Measurements from ENCODE around the gene KIRREL3.

The KIRREL3 gene

DNA sequence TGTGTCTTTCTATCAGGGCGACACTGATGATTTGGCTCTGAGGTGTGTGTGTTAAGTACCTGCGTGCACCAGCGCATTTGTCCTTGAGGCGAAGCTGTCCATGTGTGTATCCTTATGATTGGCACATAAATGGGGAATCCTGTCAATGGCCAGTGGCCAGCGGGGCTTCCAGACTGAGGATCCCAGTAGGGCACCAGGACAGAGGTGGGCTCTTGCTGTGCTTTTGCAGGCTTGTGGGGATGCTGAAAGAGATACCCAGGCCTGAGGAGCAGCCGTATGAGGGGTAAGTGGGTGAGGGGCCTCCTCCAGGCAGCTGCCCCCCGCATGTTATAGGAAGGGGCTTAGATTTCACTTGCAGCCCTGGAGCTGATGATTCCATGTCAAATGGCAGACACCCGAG, 488.3 kb downstream of the KIRREL3 start:
- no peak overlapping the region for H3K4me3 ChIP-seq (replicated peaks; ENCODE audit: low read depth, low read length)
- DNase-seq (ENCODE audit: extremely low read depth, insufficient read length) = no peak

GRCh38 chr11:126511475-126512115, 489.0 kb downstream of the KIRREL3 start:
- no peak for DNase-seq (ENCODE audit: extremely low read depth, insufficient read length)
- Histone ChIP-seq H3K36me3 (ENCODE audit: control insufficient read depth, insufficient read depth, low read length) (no peaks in the 10 kb centered on the region), H3K4me3 (replicated peaks; ENCODE audit: low read depth, low read length) (no peak overlapping the region), H3K27me3 (replicated peaks; ENCODE audit: control insufficient read depth, insufficient read depth, low read length) (peaks cover 1% of the 10 kb centered on the region; the same call in 1 of the 2 replicates)
- TF ChIP-seq CTCF (IDR thresholded peaks at IDR 0.05; ENCODE audit: insufficient read depth, low read length, poor library complexity, severe bottlenecking) = no peak

More for the DNA sequence above, 488.3 kb downstream of the KIRREL3 start:
- H3K27me3 ChIP-seq (replicated peaks; ENCODE audit: control insufficient read depth, insufficient read depth, low read length) = peaks cover 1% of the 10 kb centered on the region; the same call in 1 of the 2 replicates
- TF ChIP-seq CTCF (IDR thresholded peaks at IDR 0.05; ENCODE audit: insufficient read depth, low read length, poor library complexity, severe bottlenecking) = no peak
- H3K36me3 ChIP-seq (ENCODE audit: control insufficient read depth, insufficient read depth, low read length) = no peaks in the 10 kb centered on the region

DNA sequence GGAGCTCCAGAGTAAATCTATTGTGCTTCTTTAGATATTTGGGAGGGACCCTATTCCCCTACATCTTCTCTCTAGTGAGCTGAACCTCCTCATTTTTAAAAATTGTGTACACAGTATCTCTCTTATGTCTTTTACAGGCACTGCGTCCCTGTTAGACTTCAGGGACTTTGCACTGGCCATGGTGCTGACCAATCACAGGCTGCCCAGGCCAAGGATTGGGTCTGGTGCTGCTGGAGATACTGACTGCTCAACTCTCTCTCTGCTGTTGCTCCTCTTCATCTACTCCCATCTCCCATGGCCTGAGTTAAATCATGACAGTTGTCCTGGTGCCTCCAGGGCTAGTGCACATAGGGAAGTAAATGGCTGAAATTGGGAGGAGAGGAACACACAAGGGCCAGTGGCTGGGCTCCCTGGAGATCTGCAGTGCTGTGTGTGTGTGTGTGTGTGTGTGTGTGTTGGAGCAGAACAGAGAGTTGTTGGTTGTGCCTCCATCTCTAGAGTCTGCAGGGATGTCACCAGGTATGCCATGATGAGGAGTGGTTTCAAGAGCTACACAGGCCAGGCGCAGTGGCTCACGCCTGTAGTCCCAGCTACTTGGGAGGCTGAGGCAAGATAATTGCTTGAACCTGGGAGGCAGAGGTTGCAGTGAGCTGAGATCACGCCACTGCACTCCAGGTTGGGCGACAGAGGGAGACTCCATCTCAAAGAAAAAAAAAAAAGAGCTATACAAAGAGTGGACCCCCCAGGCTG, 489.8 kb downstream of the KIRREL3 start:
- no peak for TF ChIP-seq CTCF (IDR thresholded peaks at IDR 0.05; ENCODE audit: insufficient read depth, low read length, poor library complexity, severe bottlenecking)
- Histone ChIP-seq H3K4me3 (replicated peaks; ENCODE audit: low read depth, low read length) (no peak overlapping the region), H3K36me3 (ENCODE audit: control insufficient read depth, insufficient read depth, low read length) (no peaks in the 10 kb centered on the region), H3K27me3 (replicated peaks; ENCODE audit: control insufficient read depth, insufficient read depth, low read length) (peaks cover 1% of the 10 kb centered on the region; the same call in 1 of the 2 replicates)
- no peak for DNase-seq (ENCODE audit: extremely low read depth, insufficient read length)

DNA sequence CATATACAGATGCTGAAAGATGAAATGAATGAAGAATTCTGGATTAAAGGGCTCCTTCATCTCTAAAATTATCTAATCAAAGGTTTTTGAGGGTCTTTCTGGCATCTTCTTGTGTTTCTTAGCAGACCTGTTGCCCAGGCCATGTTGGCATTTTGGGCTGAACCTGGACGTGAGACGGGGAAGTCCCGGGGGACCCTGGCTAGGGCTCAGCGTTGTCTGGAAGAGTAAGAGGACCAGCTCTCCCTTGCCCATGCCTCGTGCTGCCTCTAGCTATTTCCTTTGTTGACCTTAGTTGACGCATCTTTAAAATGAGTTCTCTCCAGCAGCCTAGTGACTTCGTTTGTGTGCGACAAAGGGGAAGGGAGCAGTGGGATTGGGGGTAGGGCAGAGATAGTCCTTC, 492.9 kb downstream of the KIRREL3 start:
- TF ChIP-seq CTCF (IDR thresholded peaks at IDR 0.05; ENCODE audit: insufficient read depth, low read length, poor library complexity, severe bottlenecking) = no peak

DNA sequence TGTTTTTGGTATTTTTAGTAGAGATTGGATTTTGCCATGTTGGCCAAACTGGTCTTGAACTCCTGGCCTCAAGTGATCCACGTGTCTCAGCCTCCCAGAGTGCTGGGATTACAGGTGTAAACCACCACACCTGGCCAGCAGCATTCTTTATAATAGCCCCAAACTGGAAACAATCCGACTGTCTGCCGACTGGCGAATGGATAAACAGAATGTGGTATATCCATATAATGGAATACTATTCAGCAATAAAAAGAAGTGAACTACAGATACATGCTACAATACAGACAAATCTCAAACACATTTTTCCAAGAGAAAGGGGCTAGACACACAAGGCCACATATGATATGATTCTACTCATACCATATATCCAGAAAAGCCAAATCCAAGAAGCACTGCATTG, 493.8 kb downstream of the KIRREL3 start:
- TF ChIP-seq CTCF (IDR thresholded peaks at IDR 0.05; ENCODE audit: insufficient read depth, low read length, poor library complexity, severe bottlenecking) = no peak
- H3K27me3 ChIP-seq (replicated peaks; ENCODE audit: control insufficient read depth, insufficient read depth, low read length) = no peaks in the 10 kb centered on the region; the same call in 1 of the 2 replicates
- H3K4me3 ChIP-seq (replicated peaks; ENCODE audit: low read depth, low read length) = no peak overlapping the region
- no peaks in the 10 kb centered on the region for H3K36me3 ChIP-seq (ENCODE audit: control insufficient read depth, insufficient read depth, low read length)
- DNase-seq (ENCODE audit: extremely low read depth, insufficient read length) = no peak

More for the DNA sequence above, 492.9 kb downstream of the KIRREL3 start:
- Histone ChIP-seq H3K36me3 (ENCODE audit: control insufficient read depth, insufficient read depth, low read length) (no peaks in the 10 kb centered on the region), H3K4me3 (replicated peaks; ENCODE audit: low read depth, low read length) (no peak overlapping the region), H3K27me3 (replicated peaks; ENCODE audit: control insufficient read depth, insufficient read depth, low read length) (no peaks in the 10 kb centered on the region; the same call in 1 of the 2 replicates)
- DNase-seq (ENCODE audit: extremely low read depth, insufficient read length) = no peak
